ENCODE measurements around the gene CANT1.
A peak's percentile ranks its signal among the peaks of the same experiment; 100 is the strongest.
"Not testable (repeated sequence)": the region's sequence is repeated elsewhere in the genome, so short reads cannot be mapped to it uniquely, and the experiment has no call there.

The CANT1 gene

GRCh38 chr17:78974635-78975591, 34.7 kb downstream of the CANT1 start:
- DNase-seq = peak; percentile 22

- DNase-seq = no peak
These were observed 35.6 kb downstream of the CANT1 start for GRCh38 chr17:78973792-78974520.

- DNase-seq = no peak
These were observed 36.4 kb downstream of the CANT1 start for GRCh38 chr17:78973196-78973595.

GRCh38 chr17:78972507-78973105, 37.0 kb downstream of the CANT1 start:
- DNase-seq = no peak

GRCh38 chr17:78971756-78972506, 37.6 kb downstream of the CANT1 start:
- no peak for DNase-seq

GRCh38 chr17:78970834-78971755, 38.5 kb downstream of the CANT1 start:
- DNase-seq = no peak

GRCh38 chr17:78969865-78970264, 39.7 kb downstream of the CANT1 start:
- no peak for DNase-seq

- DNase-seq = no peak
These were observed 41.7 kb downstream of the CANT1 start for GRCh38 chr17:78967782-78968362.

GRCh38 chr17:78966910-78967600, 42.5 kb downstream of the CANT1 start:
- no peak for DNase-seq

GRCh38 chr17:78966123-78966813, 43.3 kb downstream of the CANT1 start:
- DNase-seq = no peak

GRCh38 chr17:78965491-78965924, 44.1 kb downstream of the CANT1 start:
- no peak for DNase-seq

GRCh38 chr17:78963378-78963777, 46.2 kb downstream of the CANT1 start:
- no peak for DNase-seq

GRCh38 chr17:78962984-78963348, 46.6 kb downstream of the CANT1 start:
- DNase-seq = not testable (repeated sequence)

GRCh38 chr17:78962345-78962983, 47.1 kb downstream of the CANT1 start:
- no peak for DNase-seq

- no peak for DNase-seq
These were observed 48.0 kb downstream of the CANT1 start for GRCh38 chr17:78961571-78961970.

- DNase-seq = no peak
These were observed 48.6 kb downstream of the CANT1 start for GRCh38 chr17:78960928-78961327.

- DNase-seq = no peak
These were observed 49.8 kb downstream of the CANT1 start for GRCh38 chr17:78959803-78960202.

GRCh38 chr17:78958641-78959127, 50.9 kb downstream of the CANT1 start:
- no peak for DNase-seq

- no peak for DNase-seq
These were observed 52.4 kb downstream of the CANT1 start for GRCh38 chr17:78957128-78957527.
